GM18519 (cell line): ENCODE data around the gene MSLN.

ENCODE experiments used
- ATAC-seq: cut with Tn5 transposase; IDR thresholded peaks from one replicate; pipeline ENCODE4 v1.9.1; 2021; ENCODE audit warnings: mild to moderate bottlenecking, moderate library complexity; ENCODE audit not compliant: unreplicated experiment, low FRiP score

MSLN gene

GRCh38 chr16:722835-723633, 37.5 kb upstream of the MSLN start:
- ATAC-seq: no peak

GRCh38 chr16:723695-724094, 36.8 kb upstream of the MSLN start:
- no peak for ATAC-seq

GRCh38 chr16:724188-725040, 36.1 kb upstream of the MSLN start:
- ATAC-seq: no peak

- no peak for ATAC-seq
Observed at GRCh38 chr16:725041-725376, 35.5 kb upstream of the MSLN start.

GRCh38 chr16:725463-726187, 34.9 kb upstream of the MSLN start:
- ATAC-seq: no peak

DNA sequence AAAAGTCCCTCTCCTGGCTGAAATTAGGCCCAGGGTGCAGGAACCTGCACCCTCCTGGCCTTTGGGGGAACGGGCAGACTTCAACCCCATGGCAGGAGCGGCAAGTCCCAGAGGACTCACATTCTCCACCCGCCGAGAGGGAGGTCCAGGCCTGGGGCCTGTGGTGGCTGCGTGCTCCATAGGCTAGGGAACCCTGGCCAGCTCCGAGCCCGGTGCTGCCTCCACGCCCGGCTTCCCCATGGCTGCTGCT, 34.4 kb upstream of the MSLN start:
- ATAC-seq: no peak

DNA sequence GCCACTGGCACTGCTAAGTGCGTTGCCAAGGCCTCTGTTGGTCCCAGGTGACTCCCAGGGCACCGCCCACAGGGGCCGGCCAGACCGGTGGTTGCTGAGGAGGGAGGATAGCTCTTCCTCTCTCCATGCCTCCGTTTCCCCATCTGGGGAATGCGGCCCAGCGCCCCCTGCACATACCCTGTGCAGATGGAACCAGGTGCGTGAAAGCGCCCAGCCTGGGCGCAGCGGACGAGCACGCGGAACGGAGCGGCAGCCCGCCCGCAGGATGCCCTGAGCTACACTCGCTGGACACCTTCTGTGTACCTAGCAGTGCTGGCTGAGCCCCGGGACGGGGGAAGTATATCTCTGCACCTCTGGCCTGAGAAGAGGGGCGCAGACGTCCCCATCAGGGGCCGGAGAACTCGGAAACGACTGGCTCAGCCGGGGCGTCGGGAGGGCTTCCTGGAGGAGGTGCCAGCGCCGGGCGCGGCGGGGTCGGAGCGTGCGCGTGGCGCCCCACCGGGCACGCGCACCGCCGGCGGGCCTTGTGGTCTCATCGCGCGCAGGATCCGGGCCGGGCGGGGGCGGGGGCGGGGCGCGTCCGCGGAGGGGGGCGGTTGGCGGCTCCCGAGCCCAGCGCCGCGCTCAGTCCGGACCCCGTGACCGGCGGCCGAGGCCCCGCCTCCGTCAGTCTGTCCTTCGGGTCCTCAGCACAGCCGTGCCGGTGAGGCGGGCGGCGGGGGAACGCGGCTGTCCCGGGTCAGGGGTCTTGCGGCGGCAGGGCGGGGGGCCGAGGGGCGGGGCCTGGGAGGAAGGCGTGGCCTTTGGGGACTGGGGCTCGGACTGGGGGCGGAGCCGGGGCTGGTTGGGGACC, 33.9 kb upstream of the MSLN start, which contains the start of the genes CCDC78 and HAGHL:
CCDC78 (minus strand) TSS at position 6 of the 853 bp plus-strand sequence. CDS start 76 bp downstream, outside the sequence.
HAGHL (plus strand) TSS at position 669 of the 853 bp plus-strand sequence. CDS start 404 bp downstream, outside the sequence.
- no peak for ATAC-seq

DNA sequence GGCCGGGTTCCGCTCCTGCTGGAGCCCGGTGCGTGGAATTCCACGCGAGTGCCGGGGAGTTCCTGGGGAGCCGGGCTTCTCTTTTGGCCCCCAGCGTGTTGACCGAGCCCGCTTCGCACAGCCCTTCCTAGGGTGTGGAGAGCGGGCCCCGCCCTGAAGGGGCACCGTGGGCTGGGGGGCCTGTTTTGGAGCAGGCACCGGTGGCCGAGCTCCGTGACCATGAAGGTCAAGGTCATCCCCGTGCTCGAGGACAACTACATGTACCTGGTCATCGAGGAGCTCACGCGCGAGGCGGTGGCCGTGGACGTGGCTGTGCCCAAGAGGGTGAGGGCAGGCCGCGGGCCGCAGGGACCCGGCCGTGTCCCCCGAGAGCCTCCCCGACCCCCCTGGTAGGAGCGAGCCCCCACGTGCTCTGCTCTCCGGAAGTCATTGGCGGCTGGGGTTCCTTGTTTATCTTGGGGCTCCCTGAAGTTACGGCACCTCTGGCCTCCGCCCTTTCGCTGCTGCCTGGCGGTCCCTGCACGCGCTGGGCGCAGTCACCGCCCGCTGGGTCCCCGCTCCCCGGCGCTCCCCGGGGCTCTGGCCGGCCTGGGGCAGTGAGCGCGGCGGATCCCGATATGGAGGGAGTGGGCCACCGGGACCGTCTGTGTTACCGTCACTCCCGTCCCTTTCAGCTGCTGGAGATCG, 33.1 kb upstream of the MSLN start:
- no peak for ATAC-seq

DNA sequence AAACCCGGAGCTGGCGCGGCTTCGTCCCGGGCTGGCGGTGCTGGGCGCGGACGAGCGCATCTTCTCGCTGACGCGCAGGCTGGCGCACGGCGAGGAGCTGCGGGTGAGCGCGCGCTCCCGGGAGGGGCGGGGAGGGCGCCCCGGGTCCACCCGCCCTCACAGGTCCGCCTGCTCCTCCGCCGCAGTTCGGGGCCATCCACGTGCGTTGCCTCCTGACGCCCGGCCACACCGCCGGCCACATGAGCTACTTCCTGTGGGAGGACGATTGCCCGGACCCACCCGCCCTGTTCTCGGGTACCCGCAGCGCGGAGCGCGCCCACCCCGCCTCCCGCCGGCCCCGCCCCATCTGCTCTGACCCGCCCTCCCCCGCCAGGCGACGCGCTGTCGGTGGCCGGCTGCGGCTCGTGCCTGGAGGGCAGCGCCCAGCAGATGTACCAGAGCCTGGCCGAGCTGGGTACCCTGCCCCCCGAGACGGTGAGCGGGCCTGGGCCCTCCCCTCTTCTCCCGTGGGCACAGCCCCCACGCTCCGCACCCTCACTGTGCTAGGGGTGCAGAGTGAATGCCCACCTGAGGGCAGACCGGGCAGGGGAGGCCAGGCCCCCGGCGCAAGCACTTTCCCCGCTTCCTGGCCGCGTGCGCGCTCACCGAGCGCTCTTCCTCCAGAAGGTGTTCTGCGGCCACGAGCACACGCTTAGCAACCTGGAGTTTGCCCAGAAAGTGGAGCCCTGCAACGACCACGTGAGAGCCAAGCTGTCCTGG, 32.2 kb upstream of the MSLN start:
- ATAC-seq: no peak

DNA sequence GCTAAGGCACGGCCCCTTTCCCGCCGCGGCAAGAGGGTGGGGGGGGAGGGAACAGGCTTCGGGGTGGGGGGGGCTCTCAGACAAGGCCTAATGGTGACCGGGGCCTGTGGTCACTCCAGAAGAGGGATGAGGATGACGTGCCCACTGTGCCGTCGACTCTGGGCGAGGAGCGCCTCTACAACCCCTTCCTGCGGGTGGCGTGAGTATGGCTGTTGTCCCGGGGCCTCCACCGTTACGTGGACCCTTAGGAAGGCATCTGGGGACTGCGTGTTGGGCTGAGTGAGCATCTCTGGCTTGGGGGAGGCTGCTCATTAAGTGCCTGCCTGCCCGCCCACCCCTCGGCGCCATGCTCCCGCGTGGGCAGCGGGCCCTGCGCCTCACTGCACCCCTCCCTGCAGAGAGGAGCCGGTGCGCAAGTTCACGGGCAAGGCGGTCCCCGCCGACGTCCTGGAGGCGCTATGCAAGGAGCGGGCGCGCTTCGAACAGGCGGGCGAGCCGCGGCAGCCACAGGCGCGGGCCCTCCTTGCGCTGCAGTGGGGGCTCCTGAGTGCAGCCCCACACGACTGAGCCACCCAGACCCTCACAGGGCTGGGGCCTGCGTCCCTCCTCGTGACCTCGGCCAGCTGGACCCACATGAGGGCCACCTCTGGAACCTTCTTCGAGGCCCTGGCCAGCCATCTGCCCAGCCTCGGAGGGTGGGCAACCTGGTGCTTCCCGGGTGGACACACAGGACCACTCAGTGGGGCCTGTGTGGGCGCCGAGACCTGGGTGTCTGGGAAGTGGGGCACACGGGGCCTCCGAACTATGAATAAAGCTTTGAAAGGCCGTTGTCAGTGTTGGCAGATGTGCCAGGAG, 31.4 kb upstream of the MSLN start:
- ATAC-seq: no peak

DNA sequence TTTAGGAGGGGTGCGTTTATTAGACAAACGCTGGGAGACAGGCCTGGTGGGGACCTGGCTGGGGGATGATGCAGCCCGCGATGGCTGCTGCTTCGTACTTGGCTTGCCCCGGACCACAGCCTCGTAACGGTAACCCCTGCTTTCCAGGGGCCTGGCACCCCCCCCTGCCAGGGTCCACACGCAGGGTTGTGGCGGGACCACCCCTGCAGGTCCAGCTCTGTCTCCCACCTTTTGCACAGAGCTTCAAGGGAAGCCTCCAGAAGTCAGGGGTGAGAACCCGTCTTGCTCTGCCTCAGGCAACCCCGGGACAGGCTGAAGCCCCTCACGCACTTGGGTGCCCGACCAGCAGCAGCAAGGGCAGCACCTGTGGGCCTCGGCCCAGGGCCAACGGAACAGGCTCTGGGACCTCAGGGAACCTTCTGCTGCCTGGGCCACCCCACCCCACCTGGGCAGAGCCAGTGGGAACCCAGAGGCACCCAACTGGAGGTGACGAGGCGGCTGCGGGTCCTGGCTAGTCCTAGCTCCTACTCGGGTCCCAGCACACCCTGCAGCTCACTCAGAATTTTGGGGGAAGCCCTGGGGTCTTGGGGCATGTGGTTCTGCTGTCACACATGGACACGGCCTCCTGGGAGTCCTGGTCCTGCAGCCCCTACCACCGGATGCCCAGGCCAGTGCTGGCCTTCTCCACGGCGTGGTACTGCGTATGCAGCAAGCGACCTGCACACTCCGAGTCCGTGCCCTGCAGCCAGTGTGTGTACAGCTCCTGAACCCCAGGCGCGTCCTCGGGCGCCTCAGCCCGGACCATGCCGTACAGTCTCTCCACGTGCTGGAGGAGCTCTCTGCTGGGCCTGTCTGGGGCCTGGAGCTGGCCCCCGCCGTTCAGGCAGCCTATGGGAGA, 30.5 kb upstream of the MSLN start:
- no peak for ATAC-seq

DNA sequence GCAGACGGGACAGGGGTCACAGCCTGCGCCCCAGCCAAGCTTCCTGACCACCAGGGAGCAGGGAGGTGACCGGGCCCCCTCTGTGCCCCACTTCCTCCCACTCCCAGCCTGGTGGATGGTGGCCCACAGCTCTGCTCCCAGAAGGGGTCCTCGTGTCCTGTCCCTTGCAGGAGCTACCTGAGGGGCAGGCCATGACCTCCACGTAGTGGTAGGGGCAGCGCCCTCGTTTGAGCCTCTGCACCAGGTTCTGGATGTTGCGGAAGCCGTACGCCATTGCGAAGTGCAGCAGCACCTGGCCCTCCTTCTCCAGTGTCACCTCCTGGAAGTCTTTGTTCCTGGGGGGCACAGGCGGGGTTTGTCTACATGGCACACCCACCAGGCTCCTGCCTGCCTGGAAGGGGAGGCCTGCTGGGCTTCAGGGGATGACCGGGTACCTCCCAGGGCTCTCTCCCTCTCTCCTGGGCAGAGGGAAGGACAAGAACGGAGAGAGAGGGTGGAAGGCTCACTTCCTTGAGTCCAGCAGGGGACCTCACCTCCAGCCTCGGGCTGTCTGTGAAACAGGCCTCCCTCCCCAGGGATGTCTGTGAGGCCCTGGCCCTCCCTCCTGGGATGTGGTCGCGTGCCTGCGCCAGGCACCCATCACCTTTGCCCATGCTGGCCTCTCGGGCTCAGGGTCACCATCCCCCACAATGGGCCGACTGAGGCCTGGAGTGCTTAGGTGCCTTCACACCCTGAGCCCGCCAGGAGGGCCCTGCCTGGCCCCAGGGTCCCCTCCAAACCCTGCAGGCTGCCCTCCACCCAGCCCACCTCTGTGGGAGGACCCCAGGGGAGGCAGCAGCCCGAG, 29.6 kb upstream of the MSLN start:
- ATAC-seq: no peak

- ATAC-seq: no peak
Observed at GRCh38 chr16:732332-732731, 28.2 kb upstream of the MSLN start.

DNA sequence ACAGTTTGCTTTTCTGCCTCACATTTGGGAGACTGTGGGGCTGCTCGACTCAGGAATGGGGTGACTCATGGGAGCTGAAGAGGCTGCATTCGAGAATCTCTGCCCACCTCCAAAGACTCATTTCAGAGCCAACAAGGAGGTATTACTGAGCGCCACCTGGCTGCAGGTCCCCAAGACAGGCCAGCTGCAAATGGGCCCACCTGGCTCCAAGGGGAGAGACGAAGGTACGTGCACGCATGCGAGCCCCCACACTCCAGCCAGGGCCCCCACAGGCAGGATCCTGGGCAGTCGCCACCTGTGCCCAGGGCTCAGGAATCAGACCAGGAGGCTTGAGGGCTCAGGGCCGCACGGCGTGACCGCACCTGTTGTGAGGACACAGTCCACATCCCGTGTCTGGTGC, 27.6 kb upstream of the MSLN start:
- no peak for ATAC-seq

- no peak for ATAC-seq
Observed at GRCh38 chr16:733382-734207, 26.9 kb upstream of the MSLN start.
